Gastroesophageal sphincter (tissue), 4 donors: Measurements from ENCODE around the gene TFDP2. TPM values are rescaled to one million over a fixed set of nuclear protein-coding genes. Genes with fewer than 3 reads are reported as not detected.

Source experiments
- ATAC-seq: fragments of 150-250 bp; one replicate; pipeline ENCODE4 v1.9.1; 2016; ENCODE audit warnings: mild to moderate bottlenecking, moderate library complexity
- H3K27ac ChIP-seq, 4 donors: fragments of 200-600 bp; sonication (generic) in 3 of 4; 1 replicate in 3 of 4; 2 replicates in 1 of 4; pipeline ENCODE4 v1.5.1; 2016 to 2019
- H3K27me3 ChIP-seq: fragments of 200-600 bp; sonication (generic); one replicate; pipeline ENCODE4 v1.5.1; 2019
- H3K36me3 ChIP-seq, 2 donors: fragments of 200-600 bp; sonication (generic); one replicate each; pipeline ENCODE4 v1.5.1; 2019; ENCODE audit warnings: control low read depth in 1 of 2
- H3K4me1 ChIP-seq, 3 donors: fragments of 200-600 bp; sonication (generic); 1 replicate in 2 of 3; 2 replicates in 1 of 3; pipeline ENCODE4 v1.5.1; 2016 to 2019; ENCODE audit warnings: control low read depth in 2 of 3
- H3K4me3 ChIP-seq, 2 donors: fragments of 200-600 bp; sonication (generic); one replicate each; pipeline ENCODE4 v1.5.1; 2019; ENCODE audit warnings: mild to moderate bottlenecking in 1 of 2, moderate library complexity in 1 of 2
- H3K9me3 ChIP-seq, 3 donors: fragments of 200-600 bp; sonication (generic); one replicate each; pipeline ENCODE4 v1.5.1; 2017 to 2019; ENCODE audit warnings: control low read depth in 2 of 3
- EP300 ChIP-seq: sonication (generic); formaldehyde crosslinking; IDR thresholded peaks from one replicate; pipeline ENCODE4 v1.6.1; 2017; ENCODE audit warnings: antibody characterized with exemption, mild to moderate bottlenecking
- POLR2A ChIP-seq, 2 donors: fragments of 450-650 bp; IDR thresholded peaks; one replicate each; pipeline ENCODE4 v1.6.1; 2017; ENCODE audit warnings: antibody characterized with exemption in 2 of 2, mild to moderate bottlenecking in 2 of 2, moderate library complexity in 1 of 2
- POLR2AphosphoS5 ChIP-seq: sonication (generic); formaldehyde crosslinking; IDR thresholded peaks from one replicate; pipeline ENCODE4 v1.6.1; 2017; ENCODE audit warnings: antibody characterized with exemption
- WGBS, 2 donors: methylation state at CpG; one replicate each; pipeline ENCODE4 v1.1.5; 2018; ENCODE audit warnings: low coverage in 1 of 2; 5-methylcytosine and 5-hydroxymethylcytosine counted together
- total RNA-seq, 4 donors: library from RNA; depleted of rRNA; stranded (reverse); fragments of >200 nt; gene quantifications; one replicate each; pipeline ENCODE4 v1.1.0, GENCODE V29; 2016
- TF ChIP-seq, protein P1 (sequence below), 4 experiments: fragments of 200-600 bp in 2 of 4; fragments of 450-650 bp in 2 of 4; sonication (generic) in 1 of 4; IDR thresholded peaks; one replicate each; pipeline ENCODE4 v1.5.1; 2017 to 2019; ENCODE audit warnings: antibody characterized with exemption in 4 of 4, mild to moderate bottlenecking in 2 of 4, moderate library complexity in 2 of 4

Gene TFDP2
- total RNA-seq, 4 donors from 2014 or later, result 56.2 to 267 (median 108) TPM

DNA sequence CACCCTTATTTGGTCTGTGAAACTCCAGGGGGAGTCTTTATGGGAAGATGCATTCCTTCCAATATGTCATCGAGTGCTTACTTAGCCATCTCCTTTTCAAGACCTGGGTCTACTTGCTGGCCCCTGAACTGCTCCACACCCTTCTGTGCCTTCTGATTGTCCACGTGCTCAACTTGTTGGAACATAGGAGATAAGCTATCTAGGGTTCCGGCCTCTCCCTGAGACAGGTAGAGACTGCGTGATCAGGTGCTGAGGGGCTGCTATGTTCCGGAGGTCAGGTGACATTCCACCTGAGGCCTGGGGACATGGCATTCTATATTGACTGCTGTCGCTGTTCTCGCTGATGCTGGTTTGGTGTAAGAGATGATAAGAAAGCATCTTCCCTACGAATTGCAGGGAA lies 207.3 kb downstream of the TFDP2 start:
- peaks cover 0 to 6% (median 0%) of the 10 kb centered on the region in 3 donors for H3K4me1 ChIP-seq
- TF ChIP-seq EP300, result no peak
- no peak for TF ChIP-seq POLR2A (IDR thresholded peaks at IDR 0.05)
- TF ChIP-seq POLR2AphosphoS5, result no peak
- TF ChIP-seq, protein P1, sequence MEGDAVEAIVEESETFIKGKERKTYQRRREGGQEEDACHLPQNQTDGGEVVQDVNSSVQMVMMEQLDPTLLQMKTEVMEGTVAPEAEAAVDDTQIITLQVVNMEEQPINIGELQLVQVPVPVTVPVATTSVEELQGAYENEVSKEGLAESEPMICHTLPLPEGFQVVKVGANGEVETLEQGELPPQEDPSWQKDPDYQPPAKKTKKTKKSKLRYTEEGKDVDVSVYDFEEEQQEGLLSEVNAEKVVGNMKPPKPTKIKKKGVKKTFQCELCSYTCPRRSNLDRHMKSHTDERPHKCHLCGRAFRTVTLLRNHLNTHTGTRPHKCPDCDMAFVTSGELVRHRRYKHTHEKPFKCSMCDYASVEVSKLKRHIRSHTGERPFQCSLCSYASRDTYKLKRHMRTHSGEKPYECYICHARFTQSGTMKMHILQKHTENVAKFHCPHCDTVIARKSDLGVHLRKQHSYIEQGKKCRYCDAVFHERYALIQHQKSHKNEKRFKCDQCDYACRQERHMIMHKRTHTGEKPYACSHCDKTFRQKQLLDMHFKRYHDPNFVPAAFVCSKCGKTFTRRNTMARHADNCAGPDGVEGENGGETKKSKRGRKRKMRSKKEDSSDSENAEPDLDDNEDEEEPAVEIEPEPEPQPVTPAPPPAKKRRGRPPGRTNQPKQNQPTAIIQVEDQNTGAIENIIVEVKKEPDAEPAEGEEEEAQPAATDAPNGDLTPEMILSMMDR (IDR thresholded peaks at IDR 0.05), result no peak
- ATAC-seq, result no peak
- H3K4me3 ChIP-seq, result no peak overlapping the region
- no peaks in the 10 kb centered on the region for H3K27me3 ChIP-seq
- 94 to 96% methylated on average over 3 to 5 of the region's 8 CpGs for WGBS, 2 donors
- no peaks in the 10 kb centered on the region for H3K9me3 ChIP-seq
- peaks cover 0 to 4% of the 10 kb centered on the region in 2 donors for H3K36me3 ChIP-seq
- no peak overlapping the region for H3K27ac ChIP-seq

DNA sequence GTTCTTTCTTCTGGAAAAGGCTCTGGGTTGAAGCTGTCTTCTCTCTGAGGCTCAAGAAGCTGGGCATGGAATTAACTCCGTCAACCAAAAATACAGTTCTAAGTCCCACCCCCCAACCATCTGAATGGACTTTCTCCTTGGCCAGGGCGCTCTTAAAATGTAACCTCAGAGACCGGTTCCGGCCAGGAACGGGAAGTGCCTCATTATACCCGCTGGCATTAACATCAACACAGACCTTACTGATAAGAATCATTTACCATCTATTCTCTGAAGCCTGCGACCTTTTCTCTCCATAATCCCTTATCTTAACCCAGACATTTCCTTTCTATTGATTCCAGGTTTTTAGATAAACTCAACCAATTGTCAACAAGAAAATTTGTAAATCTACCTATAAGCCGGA lies 208.3 kb downstream of the TFDP2 start:
- peak overlapping the region in 1 of 4 donors; percentile 37 for H3K27ac ChIP-seq
- H3K4me1 ChIP-seq, result peaks cover 0 to 6% (median 0%) of the 10 kb centered on the region in 3 donors
- no peak overlapping the region for H3K4me3 ChIP-seq
- H3K36me3 ChIP-seq, result peaks cover 0 to 4% of the 10 kb centered on the region in 2 donors
- no peaks in the 10 kb centered on the region for H3K27me3 ChIP-seq
- TF ChIP-seq POLR2A (IDR thresholded peaks at IDR 0.05), result no peak
- no peak for TF ChIP-seq POLR2AphosphoS5
- TF ChIP-seq EP300, result no peak
- TF ChIP-seq, protein P1 (IDR thresholded peaks at IDR 0.05), result no peak
- 63 to 96% methylated on average over 8 of the region's 8 CpGs for WGBS, 2 donors
- ATAC-seq, result no peak
- H3K9me3 ChIP-seq, result no peaks in the 10 kb centered on the region

DNA sequence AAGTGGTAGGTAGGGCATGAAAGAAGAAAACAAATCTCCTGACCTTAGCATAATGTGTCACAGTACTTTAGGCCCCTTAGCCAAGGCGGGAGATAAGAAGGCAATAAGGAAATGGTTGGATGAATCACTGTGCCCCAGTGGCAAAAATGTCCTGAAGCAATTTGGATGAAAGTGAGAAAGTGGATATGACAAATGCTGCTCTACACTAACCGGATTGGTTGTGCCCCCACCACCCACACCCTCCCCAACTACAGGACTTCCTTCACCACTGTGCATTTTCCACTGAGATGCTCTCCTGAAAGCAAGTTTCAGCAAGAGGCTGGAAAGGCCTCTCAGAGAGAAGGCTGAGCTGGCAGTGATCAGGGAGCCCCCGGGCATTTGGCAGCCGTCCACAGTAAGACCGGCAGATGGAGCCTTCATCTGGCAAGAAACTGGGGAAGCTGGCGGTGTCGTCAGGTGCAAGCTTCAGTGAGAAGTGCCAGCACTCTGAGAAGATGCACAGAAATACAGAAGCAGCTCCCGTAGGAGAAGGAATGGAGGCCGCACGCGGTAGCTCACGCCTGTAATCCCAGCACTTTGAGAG lies 209.1 kb downstream of the TFDP2 start:
- Histone ChIP-seq H3K4me3 (no peak overlapping the region), H3K27ac (peak overlapping the region in 1 of 4 donors; percentile 37), H3K27me3 (no peaks in the 10 kb centered on the region), H3K4me1 (peaks cover 0 to 6% (median 0%) of the 10 kb centered on the region in 3 donors), H3K9me3 (no peaks in the 10 kb centered on the region), H3K36me3 (peaks cover 0 to 4% of the 10 kb centered on the region in 2 donors)
- ATAC-seq, result peak; percentile 40
- TF ChIP-seq POLR2AphosphoS5 (no peak), EP300 (no peak), POLR2A (IDR thresholded peaks at IDR 0.05) (no peak)
- TF ChIP-seq, protein P1 (IDR thresholded peaks at IDR 0.05), result no peak
- WGBS, 2 donors, result 41 to 58% methylated on average over 5 to 11 of the region's 12 CpGs

DNA sequence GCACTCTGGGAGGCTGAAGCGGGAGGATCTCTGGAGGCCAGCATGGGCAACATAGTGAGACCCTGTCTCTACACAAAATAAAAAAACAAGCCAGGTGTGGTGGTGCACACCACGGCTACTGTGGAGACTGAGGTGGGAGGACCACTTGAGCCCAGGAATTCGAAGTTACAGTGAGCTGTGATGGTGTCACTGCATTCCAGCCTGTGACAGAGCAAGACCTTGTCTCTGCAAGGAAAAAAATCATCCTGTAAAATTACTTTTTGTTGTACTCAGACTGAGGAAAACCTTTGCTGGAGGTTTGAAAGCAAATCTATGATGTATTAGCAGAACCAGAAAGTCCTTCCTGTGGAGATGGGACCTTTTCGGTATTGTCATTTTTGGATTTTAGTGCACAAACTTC lies 209.6 kb downstream of the TFDP2 start:
- H3K27ac ChIP-seq, result no peak overlapping the region
- H3K36me3 ChIP-seq, result peaks cover 0 to 4% of the 10 kb centered on the region in 2 donors
- ATAC-seq, result no peak
- no peaks in the 10 kb centered on the region for H3K27me3 ChIP-seq
- peaks cover 0 to 6% (median 0%) of the 10 kb centered on the region in 3 donors for H3K4me1 ChIP-seq
- H3K9me3 ChIP-seq, result no peaks in the 10 kb centered on the region
- H3K4me3 ChIP-seq, result no peak overlapping the region
- no peak for TF ChIP-seq EP300
- TF ChIP-seq POLR2AphosphoS5, result no peak
- TF ChIP-seq POLR2A (IDR thresholded peaks at IDR 0.05), result no peak
- TF ChIP-seq, protein P1 (IDR thresholded peaks at IDR 0.05), result no peak
- WGBS, 2 donors, result 89 to 92% methylated on average over 1 to 4 of the region's 4 CpGs

DNA sequence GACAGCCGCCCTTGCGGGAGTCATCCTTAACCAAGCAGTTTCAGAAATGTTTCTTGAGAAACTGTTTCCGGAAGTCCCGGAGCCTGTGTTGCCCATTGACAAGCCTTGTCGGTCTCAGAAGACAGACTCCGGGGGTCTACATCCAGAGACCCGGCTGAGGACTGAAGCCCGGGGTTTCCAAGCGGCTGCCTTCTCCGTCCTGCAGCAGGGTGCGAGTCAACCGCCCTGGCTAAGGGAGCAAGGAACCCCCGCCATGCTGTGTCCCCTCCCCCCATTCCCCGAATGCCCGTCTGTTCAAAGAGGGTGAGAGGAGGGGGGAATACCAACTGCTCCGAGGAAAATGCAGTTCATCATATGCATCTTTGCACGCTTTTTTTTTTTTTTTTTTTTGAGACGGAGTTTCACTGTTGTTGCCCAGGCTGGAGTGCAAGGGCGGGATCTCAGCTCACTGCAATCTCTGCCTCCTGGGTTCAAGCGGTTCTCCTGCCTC lies 211.3 kb downstream of the TFDP2 start:
- Histone ChIP-seq H3K27me3 (no peaks in the 10 kb centered on the region), H3K27ac (no peak overlapping the region), H3K36me3 (peaks cover 0 to 4% of the 10 kb centered on the region in 2 donors), H3K4me1 (peaks cover 0 to 6% (median 0%) of the 10 kb centered on the region in 3 donors), H3K4me3 (no peak overlapping the region), H3K9me3 (no peaks in the 10 kb centered on the region)
- WGBS, 2 donors, result 80% methylated on average over 10 of the region's 20 CpGs; no CpG with 5 or more reads in 1 of the 2 donors
- TF ChIP-seq POLR2AphosphoS5 (no peak), POLR2A (IDR thresholded peaks at IDR 0.05) (no peak), EP300 (no peak)
- TF ChIP-seq, protein P1 (IDR thresholded peaks at IDR 0.05), result no peak
- ATAC-seq, result peak; percentile 31
